ENCODE data around the gene DESI2. TPM values are rescaled to one million over a fixed set of nuclear protein-coding genes. Genes with fewer than 3 reads are reported as not detected.

The DESI2 gene
- total and polyA plus RNA-seq, 2 of the 8 experiments (the other 6 are each of a cell fraction or from before 2014, with no cell fraction given): 54.0 to 110 TPM

- Histone ChIP-seq H2BK12ac (ENCODE audit: low read depth, low read length) (no peak overlapping the region), H3K23ac (ENCODE audit: insufficient read length) (no peak overlapping the region), H2BK5ac (ENCODE audit: low read depth, low read length) (no peak overlapping the region), H3K4me1 (replicated peaks in 1 of 4; ENCODE audit: control insufficient read depth in 3 of 4, insufficient read depth in 4 of 4, low read length in 3 of 4) (peaks cover 1 to 12% (median 6%) of the 10 kb centered on the region in 4 experiments), H2BK15ac (ENCODE audit: low read length) (no peak overlapping the region), H2AFZ (ENCODE audit: low read length) (no peak overlapping the region), H3K14ac (ENCODE audit: insufficient read length) (no peak overlapping the region), H3K79me1 (ENCODE audit: low read depth, low read length) (no peaks in the 10 kb centered on the region), H3K56ac (replicated peaks; ENCODE audit: insufficient read length, low read depth, low read length) (no peak overlapping the region), H3K23me2 (ENCODE audit: low read depth, low read length) (peaks cover 4% of the 10 kb centered on the region), H3K27ac (ENCODE audit: low read depth, low read length) (no peak overlapping the region), H4K20me1 (replicated peaks in 1 of 2; ENCODE audit: control insufficient read depth in 1 of 2, insufficient read depth in 2 of 2, low read length in 2 of 2) (no peaks in the 10 kb centered on the region), H3K79me2 (ENCODE audit: control insufficient read depth in 1 of 2, insufficient read depth in 2 of 2, low read length in 2 of 2) (no peaks in the 10 kb centered on the region), H3K4ac (replicated peaks; ENCODE audit: insufficient read length, low read depth, low read length) (no peak overlapping the region), H2AK5ac (ENCODE audit: low read depth, low read length) (no peak overlapping the region; the same call in 1 of the 2 replicates), H3K27me3 (replicated peaks in 1 of 4; ENCODE audit: control insufficient read depth in 3 of 4, extremely low read depth in 1 of 4, insufficient read depth in 3 of 4, low read length in 3 of 4) (peaks cover 0 to 7% (median 3%) of the 10 kb centered on the region in 4 experiments; a peak in 6 of 7 replicates), H3K9ac (replicated peaks in 1 of 4; ENCODE audit: extremely low read depth in 1 of 4, low read depth in 3 of 4, low read length in 3 of 4) (no peak overlapping the region), H4K8ac (ENCODE audit: extremely low read depth, insufficient read depth, low read length) (no peak overlapping the region), H3K4me2 (ENCODE audit: insufficient read depth in 1 of 2, low read depth in 2 of 2, low read length in 2 of 2) (peak overlapping the region in 1 of 2 experiments; percentile 81; a peak in 1 of 4 replicates), H4K5ac (ENCODE audit: insufficient read length, low read depth, low read length) (no peak overlapping the region), H3K4me3 (ENCODE audit: extremely low read depth in 1 of 4, insufficient read depth in 2 of 4, low read depth in 3 of 4, low read length in 4 of 4) (no peak overlapping the region), H2BK20ac (ENCODE audit: low read length) (0 out of 2 replicates have a peak overlapping the region, but pooled peaks have one; percentile 62), H4K91ac (replicated peaks; ENCODE audit: insufficient read length, low read length) (no peak overlapping the region), H3K9me3 (ENCODE audit: insufficient read depth in 2 of 2, low read depth in 1 of 2, low read length in 1 of 2) (peaks cover 0 to 5% of the 10 kb centered on the region in 2 experiments; a peak in 2 of 4 replicates), H3K18ac (ENCODE audit: extremely low read depth, low read length) (no peak overlapping the region), H3K36me3 (ENCODE audit: control insufficient read depth in 2 of 4, insufficient read depth in 4 of 4, low read length in 3 of 4) (no peaks in the 10 kb centered on the region), H2BK120ac (replicated peaks; ENCODE audit: low read depth, low read length) (no peak overlapping the region)
- ChIA-PET POLR2A (ENCODE audit: partially characterized antibody) (interaction anchor here (0.6 to 1.5 kb wide), 3 partner anchors 10 to 236 kb away, joined by 3 read pairs; no protein-coding TSS in a partner anchor), CTCF (ENCODE audit: partially characterized antibody) (interaction anchor here (0.5 to 4.5 kb wide), 3 partner anchors 8 to 65 kb away, joined by 3 to 19 read pairs (median 4); no protein-coding TSS in a partner anchor)
- WGBS, 2 experiments (ENCODE audit: extremely low coverage in 1 of 2, insufficient coverage in 1 of 2, insufficient read length in 1 of 2, insufficient replicate concordance in 2 of 2, low coverage in 1 of 2, low lambda C conversion rate in 2 of 2, missing lambda C conversion rate in 1 of 2): 94% methylated on average over 6 of the region's 6 CpGs; no CpG with 5 or more reads in 1 of the 2 experiments
- TF ChIP-seq TAF1 (IDR thresholded peaks at IDR 0.05; ENCODE audit: low read depth, low read length): no peak
- no peak for TF ChIP-seq POLR2AphosphoS5 (IDR thresholded peaks at IDR 0.05; ENCODE audit: low read depth, low read length)
- TF ChIP-seq PHF8 (conservative IDR thresholded peaks at IDR 0.05; ENCODE audit: low read depth, low read length): no peak
- no peak for TF ChIP-seq TCF12 (IDR thresholded peaks at IDR 0.05; ENCODE audit: low read depth, low read length)
- no peak for FAIRE-seq
- no peak for DNase-seq (ENCODE audit: low read depth in 1 of 2, low spot score in 2 of 2)
Measured at GRCh38 chr1:244731651-244732050, 78.7 kb downstream of the DESI2 start.

All from H1 (cell line).